ENCODE results near the gene BCAS3. TPM values are rescaled to one million over a fixed set of nuclear protein-coding genes. Genes with fewer than 3 reads are reported as not detected.
"Not testable (repeated sequence)": the region's sequence is repeated elsewhere in the genome, so short reads cannot be mapped to it uniquely, and the experiment has no call there.

Gene BCAS3
- total RNA-seq, 4 donors from 2014 or later, result 13.0 to 27.8 (median 20.7) TPM

- Histone ChIP-seq H3K4me3 (no peak overlapping the region), H3K27ac (no peak overlapping the region), H3K36me3 (no peaks in the 10 kb centered on the region), H3K9me3 (no peaks in the 10 kb centered on the region), H3K4me1 (no peaks in the 10 kb centered on the region), H3K27me3 (no peaks in the 10 kb centered on the region)
- WGBS, 2 donors, result 91 to 96% methylated on average over 3 of the region's 3 CpGs
- TF ChIP-seq CTCF (IDR thresholded peaks at IDR 0.05) (no peak), POLR2A (IDR thresholded peaks at IDR 0.05) (no peak)
- intact Hi-C loops (cut with DNase I), result no loop called here
- DNase-seq, result no peak
These were observed 349.2 kb downstream of the BCAS3 start for GRCh38 chr17:61026818-61027217.

- no peak for DNase-seq
- WGBS, 2 donors, result 85 to 89% methylated on average over 4 of the region's 4 CpGs
- intact Hi-C loops (cut with DNase I), result no loop called here
- Histone ChIP-seq H3K27me3 (no peaks in the 10 kb centered on the region), H3K36me3 (no peaks in the 10 kb centered on the region), H3K9me3 (no peaks in the 10 kb centered on the region), H3K4me3 (no peak overlapping the region), H3K27ac (no peak overlapping the region), H3K4me1 (no peaks in the 10 kb centered on the region)
- TF ChIP-seq CTCF (IDR thresholded peaks at IDR 0.05), result no peak
These were observed 351.5 kb downstream of the BCAS3 start for GRCh38 chr17:61029181-61029580.

GRCh38 chr17:61040666-61041065 is 363.0 kb downstream of the BCAS3 start:
- WGBS, 2 donors, result 89 to 91% methylated on average over 4 of the region's 4 CpGs
- H3K27me3 ChIP-seq, result no peaks in the 10 kb centered on the region
- no peaks in the 10 kb centered on the region for H3K4me1 ChIP-seq
- H3K4me3 ChIP-seq, result no peak overlapping the region
- H3K36me3 ChIP-seq, result peaks cover 0 to 48% (median 0%) of the 10 kb centered on the region in 3 donors
- DNase-seq, result no peak
- H3K27ac ChIP-seq, result no peak overlapping the region
- TF ChIP-seq CTCF (IDR thresholded peaks at IDR 0.05) (no peak), POLR2A (IDR thresholded peaks at IDR 0.05) (no peak)
- intact Hi-C loops (cut with DNase I), result no loop called here
- no peaks in the 10 kb centered on the region for H3K9me3 ChIP-seq

- peaks cover 0 to 46% (median 0%) of the 10 kb centered on the region in 3 donors for H3K36me3 ChIP-seq
- H3K27me3 ChIP-seq; H3K27ac ChIP-seq; H3K9me3 ChIP-seq; DNase-seq; H3K4me1 ChIP-seq; H3K4me3 ChIP-seq; intact Hi-C loops (cut with DNase I): not testable (repeated sequence)
- 84 to 95% methylated on average over 5 of the region's 5 CpGs for WGBS, 2 donors
These were observed 364.7 kb downstream of the BCAS3 start for GRCh38 chr17:61042348-61042747.

- Histone ChIP-seq H3K4me1 (no peaks in the 10 kb centered on the region), H3K27ac (no peak overlapping the region), H3K36me3 (peaks cover 0 to 8% (median 0%) of the 10 kb centered on the region in 3 donors), H3K27me3 (no peaks in the 10 kb centered on the region), H3K4me3 (no peak overlapping the region), H3K9me3 (no peaks in the 10 kb centered on the region)
- DNase-seq, result no peak
- TF ChIP-seq CTCF (IDR thresholded peaks at IDR 0.05) (no peak), POLR2A (IDR thresholded peaks at IDR 0.05) (no peak)
- intact Hi-C loops (cut with DNase I), result no loop called here
These were observed 369.9 kb downstream of the BCAS3 start for GRCh38 chr17:61047515-61047914.

GRCh38 chr17:61048376-61049106 is 370.9 kb downstream of the BCAS3 start:
- H3K27ac ChIP-seq, result no peak overlapping the region

More at GRCh38 chr17:61048376-61049106, 370.9 kb downstream of the BCAS3 start:
- H3K4me1 ChIP-seq, result no peaks in the 10 kb centered on the region
- 80 to 83% methylated on average over 3 of the region's 3 CpGs for WGBS, 2 donors
- H3K9me3 ChIP-seq, result no peaks in the 10 kb centered on the region
- TF ChIP-seq CTCF (IDR thresholded peaks at IDR 0.05) (no peak), POLR2A (IDR thresholded peaks at IDR 0.05) (no peak)
- H3K36me3 ChIP-seq, result peaks cover 0 to under 1% (median 0%) of the 10 kb centered on the region in 3 donors
- H3K27me3 ChIP-seq, result no peaks in the 10 kb centered on the region
- DNase-seq, result no peak
- H3K4me3 ChIP-seq, result no peak overlapping the region
- intact Hi-C loops (cut with DNase I), result no loop called here
